IMR-90 (cell line): ENCODE measurements around the gene RTKN.

Source experiments
- CTCF ChIP-seq: conservative IDR thresholded peaks from 2 replicates; pipeline ENCODE4 v1.5.1; 2012; ENCODE audit warnings: mild to moderate bottlenecking, low read depth, low read length, improper control_type of control experiment
- FOS ChIP-seq: fragments of 150-350 bp; IDR thresholded peaks from 2 replicates; pipeline ENCODE4 v1.6.1; 2016; ENCODE audit warnings: low read depth, low read length
- RAD21 ChIP-seq: IDR thresholded peaks from 2 replicates; pipeline ENCODE4 v1.6.1; 2012; ENCODE audit warnings: low read length, improper control_type of control experiment

- TF ChIP-seq CTCF (no peak), RAD21 (no peak), FOS (no peak)
Observed at GRCh38 chr2:74441690-74442482, at the start of gene RTKN.
